HepG2 (cell line): Measurements from ENCODE around the gene U2AF1L4. TPM values are rescaled to one million over a fixed set of nuclear protein-coding genes. Genes with fewer than 3 reads are reported as not detected.

Source experiments
- ATAC-seq: fragments of 200-7000 bp; cut with Tn5 transposase; 3 replicates; pipeline ENCODE4 v1.9.1; 2020; ENCODE audit warnings: mild to moderate bottlenecking, moderate library complexity
- BruUV-seq: library from RNA; stranded (reverse); fragments of 400-500 nt; replicated peaks from 2 replicates; lab custom pipeline; 2021; lab: Mats Ljungman, UMichigan
- CTCF ChIA-PET: fragments of 300-600 bp; formaldehyde crosslinking; extraction: SDS; loops from one replicate; lab custom pipeline; 2021; ENCODE audit warnings: low total read pairs, inconsistent platforms, low intra/inter-chr PET ratio; lab: Yijun Ruan, JAX
- POLR2A ChIA-PET: fragments of 350-600 bp; sonication (Branson Sonifier 250); formaldehyde crosslinking; loops from one replicate; lab custom pipeline; 2020; ENCODE audit warnings: antibody characterized with exemption, inconsistent platforms; lab: Yijun Ruan, JAX
- DNase-seq: peaks from one replicate; pipeline ENCODE4 v3.0.0-alpha.2; 2015; ENCODE audit warnings: low spot score
- FAIRE-seq: peaks from 3 replicates; lab custom pipeline; 2011; peaks lifted over from hg19 to GRCh38; lab: Jason Lieb, UNC
- H2AFZ ChIP-seq: one replicate; pipeline ENCODE4 v1.6.1; 2011; ENCODE audit warnings: low read length, inconsistent platforms
- H3K27ac ChIP-seq: fragments of 300-600 bp; 3 replicates; pipeline ENCODE4 v1.8.0; 2011; ENCODE audit warnings: mixed run types, mild to moderate bottlenecking, mixed read lengths, low read length, inconsistent platforms; ENCODE audit not compliant: insufficient read depth; ENCODE audit errors: extremely low read length
- H3K27me3 ChIP-seq, 2 experiments: fragments of 200-600 bp in 1 of 2; 2 replicates in 1 of 2; 3 replicates in 1 of 2; pipeline versions ENCODE4 v1.6.0 to v1.8.0; 2011; ENCODE audit warnings: low read length in 2 of 2, mild to moderate bottlenecking in 2 of 2, moderate library complexity in 2 of 2, inconsistent platforms in 1 of 2; ENCODE audit not compliant: insufficient read depth in 2 of 2, control insufficient read depth in 1 of 2
- H3K36me3 ChIP-seq, 2 experiments: fragments of 200-600 bp in 1 of 2; replicated peaks in 1 of 2; 2 replicates in 1 of 2; 3 replicates in 1 of 2; pipeline versions ENCODE4 v1.5.1 to v1.8.0; 2011; ENCODE audit warnings: low read length in 2 of 2, inconsistent platforms in 1 of 2; ENCODE audit not compliant: insufficient read depth in 2 of 2, control insufficient read depth in 1 of 2
- H3K4me1 ChIP-seq: 2 replicates; pipeline ENCODE4 v1.5.1; 2012; ENCODE audit warnings: low read length, inconsistent platforms; ENCODE audit not compliant: insufficient read depth
- H3K4me2 ChIP-seq: 2 replicates; pipeline ENCODE4 v1.6.0; 2011; ENCODE audit warnings: low read depth, low read length, inconsistent platforms
- H3K4me3 ChIP-seq, 3 experiments: fragments of 200-600 bp in 1 of 3; sonication (generic), shearing (Covaris generic) in 1 of 3; replicated peaks in 1 of 3; 2 replicates each; pipeline ENCODE4 v1.5.1; 2011 to 2016; ENCODE audit warnings: low read length in 3 of 3, inconsistent platforms in 2 of 3, low read depth in 2 of 3, mild to moderate bottlenecking in 2 of 3, control low read depth in 1 of 3, mixed read lengths in 1 of 3; ENCODE audit not compliant: insufficient read depth in 1 of 3
- H3K79me2 ChIP-seq: one replicate; pipeline ENCODE4 v1.6.1; 2011; ENCODE audit warnings: low read length, inconsistent platforms; ENCODE audit not compliant: insufficient read depth
- H3K9ac ChIP-seq: 2 replicates; pipeline ENCODE4 v1.6.0; 2011; ENCODE audit warnings: mild to moderate bottlenecking, low read depth, low read length, inconsistent platforms; ENCODE audit not compliant: insufficient read depth
- H3K9me3 ChIP-seq: 2 replicates; pipeline ENCODE4 v1.5.1; 2012; ENCODE audit warnings: mild to moderate bottlenecking, low read length
- H4K20me1 ChIP-seq: 2 replicates; pipeline ENCODE4 v1.6.0; 2011; ENCODE audit warnings: inconsistent platforms, mild to moderate bottlenecking, low read length, moderate library complexity; ENCODE audit not compliant: insufficient read depth
- CHD2 ChIP-seq: IDR thresholded peaks from 2 replicates; pipeline ENCODE4 v1.6.1; 2011; ENCODE audit warnings: low read depth, low read length, improper control_type of control experiment
- DPF2 ChIP-seq: sonication (generic); formaldehyde crosslinking; IDR thresholded peaks from 2 replicates; pipeline ENCODE4 v1.4.0; 2020; ENCODE audit warnings: mild to moderate bottlenecking, low read depth, missing genetic modification reagents, borderline replicate concordance
- FOXA1 ChIP-seq, 2 experiments: fragments of 450-650 bp in 1 of 2; sonication (generic) in 1 of 2; formaldehyde crosslinking in 1 of 2; IDR thresholded peaks; 2 replicates each; pipeline versions ENCODE4 v1.4.0 to v1.6.1; 2016 to 2020; ENCODE audit warnings: missing genetic modification reagents in 1 of 2
- GPN1 ChIP-seq: sonication (generic); formaldehyde crosslinking; IDR thresholded peaks from 2 replicates; pipeline ENCODE4 v1.5.1; 2020; ENCODE audit warnings: missing genetic modification reagents, borderline replicate concordance
- HMGA1 ChIP-seq: sonication (generic); formaldehyde crosslinking; conservative IDR thresholded peaks from 2 replicates; pipeline ENCODE4 v1.4.0; 2020; ENCODE audit warnings: missing genetic modification reagents
- IRX3 ChIP-seq: sonication (generic); formaldehyde crosslinking; IDR thresholded peaks from 2 replicates; pipeline ENCODE4 v1.8.1; 2023; ENCODE audit warnings: mild to moderate bottlenecking, low read depth, missing genetic modification reagents, borderline replicate concordance
- KLF13 ChIP-seq: sonication (generic); formaldehyde crosslinking; IDR thresholded peaks from 2 replicates; pipeline ENCODE4 v1.4.0; 2020; ENCODE audit warnings: mild to moderate bottlenecking, missing genetic modification reagents
- NFATC3 ChIP-seq: sonication (generic); formaldehyde crosslinking; IDR thresholded peaks from 2 replicates; pipeline ENCODE4 v1.5.1; 2020; ENCODE audit warnings: mild to moderate bottlenecking, missing genetic modification reagents
- NR2C2 ChIP-seq: sonication (generic); formaldehyde crosslinking; IDR thresholded peaks from 2 replicates; pipeline ENCODE4 v1.4.0; 2020; ENCODE audit warnings: missing genetic modification reagents, mild to moderate bottlenecking, moderate library complexity, borderline replicate concordance
- SALL1 ChIP-seq: sonication (generic); formaldehyde crosslinking; IDR thresholded peaks from 2 replicates; pipeline ENCODE4 v1.8.0; 2022; ENCODE audit warnings: mild to moderate bottlenecking, missing genetic modification reagents
- ZBTB46 ChIP-seq: sonication (generic); formaldehyde crosslinking; IDR thresholded peaks from 2 replicates; pipeline ENCODE4 v1.4.0; 2020; ENCODE audit warnings: mild to moderate bottlenecking, missing genetic modification reagents, borderline replicate concordance
- ZC3H13 ChIP-seq: sonication (generic); formaldehyde crosslinking; IDR thresholded peaks from 2 replicates; pipeline ENCODE4 v1.8.1; 2023; ENCODE audit warnings: mild to moderate bottlenecking, missing genetic modification reagents, moderate library complexity
- ZFY ChIP-seq: sonication (generic); formaldehyde crosslinking; IDR thresholded peaks from 2 replicates; pipeline ENCODE4 v1.4.0; 2020; ENCODE audit warnings: missing genetic modification reagents
- ZNF333 ChIP-seq: sonication (generic); formaldehyde crosslinking; IDR thresholded peaks from 2 replicates; pipeline ENCODE4 v1.4.0; 2020; ENCODE audit warnings: mild to moderate bottlenecking, missing genetic modification reagents, borderline replicate concordance
- ZNF569 ChIP-seq: sonication (generic); formaldehyde crosslinking; IDR thresholded peaks from 2 replicates; pipeline ENCODE4 v1.5.0; 2020; ENCODE audit warnings: mild to moderate bottlenecking, missing genetic modification reagents, moderate library complexity, borderline replicate concordance
- WGBS: methylation state at CpG from one replicate; pipeline ENCODE4 v1.1.6; 2017; ENCODE audit warnings: low lambda C conversion rate; 5-methylcytosine and 5-hydroxymethylcytosine counted together
- in situ Hi-C: cut with HindIII; loops from 2 replicates; pipeline ENCODE4 v1.10.0; 2017; ENCODE audit warnings: low pct_unique_long_range_greater_than_20kb; ENCODE audit not compliant: extremely low pct_ligation_motif_present
- intact Hi-C: fragments of 100-400 bp; cut with micrococcal nuclease; formaldehyde crosslinking; loops from one replicate; pipeline ENCODE4 v1.10.0; 2022; ENCODE audit not compliant: unreplicated experiment
- polyA plus RNA-seq, 8 experiments: library from polyadenylated mRNA; depleted of rRNA in 3 of 8; stranded (reverse) in 7 of 8; unstranded in 1 of 8; fragments of >200 nt; fragmentation: Illumina TruSeq in 4 of 8; extraction: Trizol in 4 of 8; gene quantifications; 2 replicates each; pipeline versions ENCODE4 v1.2.1 to v1.2.3, GENCODE V29; 2011 to 2016; ENCODE audit warnings: low read depth in 4 of 8, missing spikeins in 1 of 8, mixed read lengths in 1 of 8; ENCODE audit not compliant: insufficient read depth in 1 of 8
- total RNA-seq, 5 experiments: library from RNA; depleted of rRNA; stranded (reverse); fragments of >200 nt; fragmentation: Illumina TruSeq; extraction: Trizol; gene quantifications; 2 replicates each; pipeline ENCODE4 v1.2.3, GENCODE V29; 2016; ENCODE audit warnings: low read depth in 1 of 5
- TF ChIP-seq, protein P1 (sequence below): sonication (generic); formaldehyde crosslinking; IDR thresholded peaks from 2 replicates; pipeline ENCODE4 v1.5.1; 2020; ENCODE audit warnings: missing genetic modification reagents, mild to moderate bottlenecking, borderline replicate concordance
- TF ChIP-seq, protein P2 (sequence below): sonication (generic); formaldehyde crosslinking; IDR thresholded peaks from 2 replicates; pipeline ENCODE4 v1.9.0; 2021; ENCODE audit warnings: missing genetic modification reagents, mild to moderate bottlenecking, borderline replicate concordance

U2AF1L4 gene
- total and polyA plus RNA-seq, 2 of the 13 experiments (the other 11 are each of a cell fraction or from before 2014, with no cell fraction given), result 7.9 to 15.4 TPM

GRCh38 chr19:35727956-35728706 lies 17.1 kb downstream of the U2AF1L4 start:
- Histone ChIP-seq H3K9ac (no peak overlapping the region), H3K9me3 (no peaks in the 10 kb centered on the region), H3K4me3 (no peak overlapping the region), H3K4me2 (no peak overlapping the region), H2AFZ (no peak overlapping the region), H3K4me1 (no peaks in the 10 kb centered on the region), H3K27ac (no peak overlapping the region), H3K27me3 (no peaks in the 10 kb centered on the region), H3K79me2 (no peaks in the 10 kb centered on the region), H3K36me3 (peaks cover 61 to 95% of the 10 kb centered on the region in 2 experiments; a peak in 4 of 5 replicates), H4K20me1 (no peaks in the 10 kb centered on the region)
- no TSS peak for BruUV-seq
- WGBS, result 98% methylated on average over 19 of the region's 19 CpGs
- ChIA-PET CTCF (no interaction called here), POLR2A (interaction anchor here (0.5 to 1.4 kb wide), 2 partner anchors 12 to 199 kb away, joined by 3 to 7 read pairs; no protein-coding TSS in a partner anchor)
- DNase-seq (no peak), ATAC-seq (no peak), FAIRE-seq (no peak)
- intact Hi-C loops, result no loop called here
- in situ Hi-C loops, result no loop called here
- TF ChIP-seq IRX3 (no peak), CHD2 (no peak), SALL1 (CRISPR knock-in tag) (no peak), ZFY (no peak), NR2C2 (CRISPR knock-in tag) (no peak), KLF13 (no peak), FOXA1 (IDR thresholded peaks at IDR 0.05) (no peak), FOXA1 (CRISPR knock-in tag; IDR thresholded peaks at IDR 0.05) (no peak), DPF2 (CRISPR knock-in tag) (no peak), HMGA1 (CRISPR knock-in tag) (no peak), GPN1 (CRISPR knock-in tag) (no peak), NFATC3 (CRISPR knock-in tag) (no peak), ZNF569 (no peak), ZNF333 (no peak), ZC3H13 (no peak), ZBTB46 (CRISPR knock-in tag) (no peak)
- TF ChIP-seq, protein P1, sequence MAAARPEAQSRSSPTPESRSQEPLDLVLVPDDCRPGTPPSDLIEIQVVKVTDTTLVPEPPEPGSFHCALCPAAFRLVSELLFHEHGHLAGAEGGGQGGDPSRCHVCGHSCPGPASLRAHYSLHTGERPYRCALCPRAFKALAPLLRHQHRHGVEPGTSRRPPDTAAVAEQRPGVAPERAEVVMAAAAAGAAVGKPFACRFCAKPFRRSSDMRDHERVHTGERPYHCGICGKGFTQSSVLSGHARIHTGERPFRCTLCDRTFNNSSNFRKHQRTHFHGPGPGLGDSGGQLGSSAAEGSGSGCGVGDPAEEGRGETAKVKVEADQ (CRISPR knock-in tag), result no peak
- TF ChIP-seq, protein P2, sequence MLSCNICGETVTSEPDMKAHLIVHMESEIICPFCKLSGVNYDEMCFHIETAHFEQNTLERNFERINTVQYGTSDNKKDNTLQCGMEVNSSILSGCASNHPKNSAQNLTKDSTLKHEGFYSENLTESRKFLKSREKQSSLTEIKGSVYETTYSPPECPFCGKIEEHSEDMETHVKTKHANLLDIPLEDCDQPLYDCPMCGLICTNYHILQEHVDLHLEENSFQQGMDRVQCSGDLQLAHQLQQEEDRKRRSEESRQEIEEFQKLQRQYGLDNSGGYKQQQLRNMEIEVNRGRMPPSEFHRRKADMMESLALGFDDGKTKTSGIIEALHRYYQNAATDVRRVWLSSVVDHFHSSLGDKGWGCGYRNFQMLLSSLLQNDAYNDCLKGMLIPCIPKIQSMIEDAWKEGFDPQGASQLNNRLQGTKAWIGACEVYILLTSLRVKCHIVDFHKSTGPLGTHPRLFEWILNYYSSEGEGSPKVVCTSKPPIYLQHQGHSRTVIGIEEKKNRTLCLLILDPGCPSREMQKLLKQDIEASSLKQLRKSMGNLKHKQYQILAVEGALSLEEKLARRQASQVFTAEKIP (CRISPR knock-in tag), result no peak
